Central memory CD4-positive, alpha-beta T cell (primary cell): ENCODE results near the gene HNRNPM.
"Not testable (repeated sequence)": the region's sequence is repeated elsewhere in the genome, so short reads cannot be mapped to it uniquely, and the experiment has no call there.

Experiments used
- DNase-seq: peaks from one replicate; pipeline ENCODE4 v3.0.0; 2022

Gene HNRNPM

GRCh38 chr19:8425331-8425730 lies 19.4 kb upstream of the HNRNPM start:
- not testable (repeated sequence) for DNase-seq

DNA sequence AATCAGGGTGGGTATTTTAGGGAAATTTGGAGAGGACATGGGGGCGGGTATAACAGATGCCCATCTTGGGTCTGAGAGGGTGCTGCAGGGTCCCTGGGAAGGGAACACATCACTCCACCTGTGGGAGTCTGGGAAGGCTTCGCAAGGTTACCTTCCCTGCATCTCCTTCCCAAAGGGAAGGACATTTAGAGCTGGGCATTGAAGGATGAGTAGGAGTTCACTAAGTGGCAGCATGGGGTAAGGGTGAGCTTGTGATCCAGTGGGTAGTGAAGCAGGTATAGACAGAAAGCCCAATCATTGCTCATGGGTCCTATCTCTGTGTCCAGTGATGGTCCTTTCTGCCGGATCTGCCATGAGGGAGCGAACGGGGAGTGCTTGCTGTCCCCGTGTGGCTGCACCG lies 18.5 kb upstream of the HNRNPM start:
- DNase-seq, result no peak

DNA sequence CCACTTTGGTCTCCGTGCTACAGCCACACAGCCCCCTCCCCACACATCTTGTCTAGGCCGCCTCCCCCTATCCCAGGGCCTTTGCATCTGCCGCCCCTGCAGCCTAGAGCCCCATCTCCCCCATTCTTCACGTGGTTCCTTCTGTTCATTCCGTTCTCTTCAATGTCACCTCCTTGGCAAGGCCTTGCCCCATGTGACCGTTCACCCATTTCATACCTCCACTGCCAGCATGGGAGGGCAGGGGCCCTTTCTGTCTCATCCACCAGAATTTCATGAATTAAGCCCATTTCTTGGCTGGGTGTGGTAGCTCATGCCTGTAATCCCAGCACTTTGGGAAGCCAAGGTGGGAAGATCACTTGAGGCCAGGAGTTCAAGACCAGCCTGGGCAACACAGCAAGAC lies 15.7 kb upstream of the HNRNPM start:
- DNase-seq, result no peak

DNA sequence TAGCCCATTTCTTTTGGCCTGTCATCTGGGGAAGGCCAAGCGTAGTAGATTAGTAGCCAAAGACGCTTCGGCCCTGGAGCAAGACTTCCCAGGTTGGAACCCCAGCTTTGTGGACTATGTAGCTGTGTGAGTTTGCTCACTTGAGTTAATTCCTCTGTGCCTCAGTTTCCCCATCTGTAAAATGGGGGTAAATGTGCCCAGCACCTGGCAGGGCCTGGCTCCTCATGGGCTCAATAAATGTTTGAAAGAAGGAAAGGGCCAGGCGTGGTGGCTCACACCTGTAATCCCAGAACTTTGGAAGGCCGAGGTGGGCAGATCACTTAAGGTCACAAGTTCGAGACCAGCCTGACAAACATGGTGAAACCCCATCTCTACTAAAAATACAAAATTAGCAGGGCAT lies 14.9 kb upstream of the HNRNPM start:
- no peak for DNase-seq

DNA sequence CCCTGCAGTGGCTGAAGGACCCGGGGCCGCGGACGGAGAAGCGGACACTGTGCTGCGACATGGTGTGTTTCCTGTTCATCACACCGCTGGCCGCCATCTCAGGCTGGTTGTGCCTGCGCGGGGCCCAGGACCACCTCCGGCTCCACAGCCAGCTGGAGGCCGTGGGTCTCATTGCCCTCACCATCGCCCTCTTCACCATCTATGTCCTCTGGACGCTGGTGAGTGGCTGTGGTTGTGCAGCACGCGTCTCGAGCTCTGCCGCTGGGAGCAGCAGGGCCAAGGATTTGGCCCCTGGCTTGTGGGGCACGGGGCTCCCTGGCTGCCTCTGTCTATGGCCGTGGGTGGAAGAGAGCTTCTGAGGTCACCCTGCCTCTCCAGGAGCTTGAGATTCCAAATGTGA lies 14.1 kb upstream of the HNRNPM start:
- DNase-seq, result no peak

DNA sequence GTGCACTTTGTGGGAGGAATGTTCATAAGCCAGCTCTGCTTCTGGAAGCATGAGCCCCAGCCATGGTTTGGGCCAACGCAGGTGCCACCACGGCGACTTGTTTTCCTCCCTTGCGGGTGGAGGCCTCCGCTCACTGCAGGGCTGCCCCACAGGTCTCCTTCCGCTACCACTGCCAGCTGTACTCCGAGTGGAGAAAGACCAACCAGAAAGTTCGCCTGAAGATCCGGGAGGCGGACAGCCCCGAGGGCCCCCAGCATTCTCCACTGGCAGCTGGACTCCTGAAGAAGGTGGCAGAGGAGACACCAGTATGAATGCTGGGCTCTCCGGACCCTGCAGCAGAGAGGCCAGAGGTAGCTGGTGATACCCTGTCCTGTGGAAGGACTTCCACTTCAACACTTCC lies 6.5 kb upstream of the HNRNPM start:
- no peak for DNase-seq

- no peak for DNase-seq
Measured at GRCh38 chr19:8441725-8442544, 2.8 kb upstream of the HNRNPM start.

- DNase-seq, result not testable (repeated sequence)
Measured at GRCh38 chr19:8444140-8444676, 567 bp upstream of the HNRNPM start.

- no peak for DNase-seq
Measured at GRCh38 chr19:8445488-8446001, 770 bp downstream of the HNRNPM start.

DNA sequence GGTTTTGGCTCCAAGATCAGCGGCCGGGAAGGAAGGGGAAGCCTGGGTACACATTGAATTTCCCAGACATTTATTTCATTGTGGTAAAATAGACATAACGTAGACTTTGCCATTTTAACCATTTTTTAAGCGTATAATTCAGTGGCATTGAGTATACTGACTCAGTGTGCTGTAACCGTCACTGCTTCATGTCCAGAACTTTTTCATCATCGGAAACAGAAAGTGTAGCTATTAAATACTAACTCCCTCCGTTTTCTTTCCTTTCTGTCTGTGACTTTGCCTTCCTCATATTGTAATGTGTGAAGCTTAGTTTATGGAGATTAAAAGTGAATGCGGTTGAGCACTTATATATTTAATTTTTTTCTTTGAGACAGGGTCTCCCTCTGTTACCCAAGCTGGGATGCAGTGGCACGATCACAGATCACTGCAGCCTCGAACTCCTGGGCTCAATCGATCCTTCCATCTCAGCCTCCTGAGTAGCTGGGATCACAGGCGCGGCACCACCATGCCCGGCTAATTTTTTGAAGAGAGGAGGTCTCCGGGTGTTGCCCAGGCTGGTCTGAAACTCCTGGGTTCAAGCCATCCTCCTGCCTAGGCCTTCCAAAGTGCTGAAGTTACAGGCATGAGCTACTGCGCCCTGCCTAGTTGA lies 1.4 kb downstream of the HNRNPM start:
- no peak for DNase-seq

GRCh38 chr19:8449830-8450229 lies 5.1 kb downstream of the HNRNPM start:
- DNase-seq, result no peak

DNA sequence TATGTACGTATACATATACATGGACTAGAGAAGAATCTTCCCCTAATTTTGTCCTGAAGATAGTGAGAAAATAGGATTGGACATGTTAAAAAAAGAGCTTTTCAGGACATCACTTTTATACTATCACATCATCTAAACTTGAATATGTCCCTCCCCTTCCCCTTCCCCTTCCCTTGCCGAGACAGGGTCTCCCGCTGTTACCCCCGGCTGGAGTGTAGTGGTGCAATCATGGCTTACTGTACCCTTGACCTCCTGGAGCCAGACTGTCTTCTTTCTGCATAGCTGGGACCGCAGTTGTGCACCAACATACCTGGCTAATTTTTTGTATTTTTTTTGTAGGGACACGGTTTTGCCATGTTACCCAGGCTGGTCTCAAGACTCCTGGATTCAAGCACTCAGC lies 6.6 kb downstream of the HNRNPM start:
- no peak for DNase-seq

- peak; percentile 12 for DNase-seq
Measured at GRCh38 chr19:8451885-8452284, 7.1 kb downstream of the HNRNPM start.

DNA sequence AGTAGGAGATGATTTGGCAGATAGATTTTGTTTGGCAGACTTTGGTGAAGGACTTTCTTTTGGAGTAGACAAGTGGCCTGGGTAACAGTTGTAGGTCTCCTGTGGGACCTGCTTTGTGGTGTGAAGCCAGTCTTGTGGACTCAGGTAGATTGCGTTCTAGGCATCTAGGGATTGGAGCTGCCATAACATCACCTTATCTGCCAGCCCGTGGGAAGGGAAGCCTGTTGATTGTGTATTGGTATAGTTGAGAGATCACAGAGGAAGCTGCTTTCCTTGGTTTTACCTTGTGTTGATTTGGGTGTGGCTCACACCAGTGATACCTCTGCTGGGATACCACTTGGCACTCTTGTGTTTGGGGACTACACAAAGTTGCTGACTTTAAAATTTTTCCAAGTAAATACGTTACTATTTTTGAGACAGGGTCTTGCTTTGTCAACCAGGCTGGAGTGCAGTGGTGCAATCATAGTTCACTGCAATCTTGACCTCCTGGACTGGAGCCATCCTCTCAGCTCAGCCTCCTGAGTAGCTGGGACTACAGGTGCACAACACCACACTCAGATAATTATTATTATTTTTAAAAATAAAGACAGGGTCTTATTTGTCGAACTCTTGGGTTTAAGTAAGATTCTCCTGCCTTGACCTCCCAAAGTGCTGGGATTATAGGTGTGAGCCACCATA lies 7.8 kb downstream of the HNRNPM start:
- no peak for DNase-seq

DNA sequence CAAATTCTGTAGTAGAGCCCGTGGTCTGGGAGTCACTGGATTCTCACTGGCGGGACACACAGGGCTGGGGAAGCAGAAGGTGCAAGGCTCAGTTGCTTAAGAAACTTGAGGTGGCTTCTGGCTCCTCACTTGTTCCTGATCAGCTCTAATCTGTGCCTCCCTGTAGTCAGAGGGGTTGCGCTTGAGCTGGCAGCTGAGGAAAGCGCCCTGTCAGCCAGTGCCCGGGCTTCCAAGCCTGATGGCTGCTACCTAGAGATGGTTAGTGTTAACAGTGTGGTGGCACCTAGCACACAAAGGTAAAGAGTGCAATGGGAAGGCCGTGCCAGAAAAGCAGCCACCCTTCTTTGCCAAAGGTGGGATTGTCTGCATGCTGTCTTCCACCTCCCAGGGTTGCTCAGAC lies 8.8 kb downstream of the HNRNPM start:
- DNase-seq, result no peak

DNA sequence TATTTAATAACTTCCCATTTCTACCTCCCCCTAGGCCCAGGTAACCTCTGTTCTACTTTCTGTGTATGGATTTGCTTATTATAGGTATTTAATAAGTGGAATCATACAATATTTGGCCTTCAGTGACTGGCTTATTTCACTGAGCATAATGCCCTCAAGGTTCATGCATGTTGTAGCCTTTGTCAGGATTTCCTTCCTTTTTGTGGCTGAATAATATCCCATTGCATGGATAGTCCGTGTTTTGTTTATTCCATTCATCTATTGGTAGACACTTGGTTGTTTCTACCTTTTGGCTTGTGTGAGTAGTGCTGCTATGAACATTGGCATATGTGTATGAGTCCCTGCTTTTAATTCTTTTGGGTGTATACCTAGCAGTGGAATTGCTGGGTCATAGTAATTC lies 9.4 kb downstream of the HNRNPM start:
- no peak for DNase-seq

DNA sequence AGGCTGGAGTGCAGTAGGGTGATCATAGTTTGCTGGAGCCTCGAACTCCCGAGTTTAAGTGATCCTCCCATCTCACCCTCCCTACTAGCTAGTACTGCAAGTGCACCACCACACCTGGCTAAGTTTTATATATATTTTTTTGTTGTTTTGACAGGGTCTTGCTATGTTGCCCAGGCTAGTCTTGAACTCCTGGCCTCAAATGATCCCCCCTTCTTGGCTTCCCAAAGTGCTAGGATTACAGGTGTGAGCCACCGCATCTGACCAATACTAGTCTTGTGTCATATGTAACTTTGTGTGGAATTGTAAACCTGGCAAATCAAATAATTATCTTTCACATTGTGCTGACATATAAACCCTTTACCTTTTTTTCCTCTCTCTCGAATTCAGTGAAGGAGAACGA lies 10.2 kb downstream of the HNRNPM start:
- DNase-seq, result no peak

DNA sequence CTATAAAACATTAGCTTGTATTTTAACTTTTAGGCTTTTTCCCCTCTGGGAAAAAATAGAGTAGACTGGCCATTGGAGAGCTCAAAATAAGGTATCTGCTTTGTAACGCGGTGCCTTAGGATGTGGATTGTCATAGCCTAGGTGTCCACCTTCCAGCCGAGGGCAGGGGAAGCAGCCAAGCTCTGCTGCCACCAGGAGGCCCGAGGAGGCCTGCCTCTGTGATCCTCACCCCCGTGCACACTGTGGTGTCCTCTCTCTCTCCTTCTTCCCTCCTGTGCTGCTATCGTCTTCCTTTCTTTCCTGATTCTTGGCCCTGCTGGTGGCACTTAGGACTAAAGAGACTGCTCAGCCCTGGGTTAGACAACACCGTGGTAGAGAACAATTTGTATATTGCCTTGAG lies 11.3 kb downstream of the HNRNPM start:
- DNase-seq, result no peak

DNA sequence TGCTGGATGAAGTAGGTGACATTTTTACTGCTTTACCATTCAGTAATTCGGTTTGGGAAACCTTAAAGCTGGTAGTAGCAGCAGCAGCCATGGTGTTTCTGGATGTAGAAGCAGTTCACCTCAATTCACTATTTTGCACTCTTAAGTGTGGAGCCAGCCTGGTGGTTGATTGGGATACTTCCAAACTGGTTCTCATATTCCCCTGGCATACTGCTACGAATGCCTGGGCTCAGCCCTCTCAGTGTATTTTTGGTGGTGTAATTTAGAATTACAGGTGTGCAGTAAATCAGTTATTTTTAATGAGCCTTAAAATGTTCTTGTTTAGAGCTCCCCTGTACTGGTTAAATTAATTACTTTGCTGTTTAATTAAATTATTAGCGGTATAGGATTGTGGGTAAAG lies 12.4 kb downstream of the HNRNPM start:
- DNase-seq, result no peak

- no peak for DNase-seq
Measured at GRCh38 chr19:8457827-8458226, 13.1 kb downstream of the HNRNPM start.

GRCh38 chr19:8458380-8458779 lies 13.6 kb downstream of the HNRNPM start:
- no peak for DNase-seq

- DNase-seq, result no peak
Measured at GRCh38 chr19:8459095-8459494, 14.3 kb downstream of the HNRNPM start.

DNA sequence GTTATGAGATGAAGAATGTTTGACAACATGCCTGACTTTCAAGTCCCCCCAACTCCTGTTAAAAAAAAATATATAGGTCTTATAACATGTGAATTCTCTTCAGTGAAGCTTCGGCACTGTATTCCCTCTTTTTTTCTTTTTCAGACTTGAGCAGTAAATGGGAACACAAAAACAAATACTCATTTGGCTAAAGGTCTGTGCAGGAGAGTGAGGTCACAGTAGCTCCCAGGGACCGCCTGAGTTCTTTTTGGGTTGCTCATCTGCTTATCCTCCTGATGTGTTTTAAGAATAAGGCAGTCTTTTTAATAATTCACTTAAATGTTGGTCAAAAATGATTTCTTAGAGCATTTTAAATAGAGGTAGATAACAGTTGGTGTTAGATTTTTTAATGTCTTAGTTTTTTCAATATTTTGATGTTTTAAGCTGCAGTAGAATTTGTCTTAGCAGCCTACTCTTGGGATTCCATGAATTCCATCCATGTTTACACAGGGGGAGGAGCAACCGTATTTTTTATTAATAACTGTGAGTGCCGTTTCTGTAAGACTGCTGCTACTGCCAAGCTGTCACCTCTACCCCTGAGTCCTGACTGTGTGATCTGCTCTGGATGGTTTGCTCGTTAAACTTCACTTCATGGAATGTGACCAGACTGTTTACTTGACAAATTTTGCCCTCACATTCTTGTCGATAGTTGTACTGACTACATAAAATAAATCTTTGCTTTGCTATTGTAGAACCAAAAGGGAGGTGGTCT lies 14.9 kb downstream of the HNRNPM start:
- no peak for DNase-seq
